Amniotic epithelial cell (primary cell): ENCODE data around the gene SHANK1.

ENCODE experiments used
- DNase-seq: peaks from one replicate; pipeline ENCODE4 v3.0.0-alpha.2; 2010; ENCODE audit warnings: low read depth

The SHANK1 gene

DNA sequence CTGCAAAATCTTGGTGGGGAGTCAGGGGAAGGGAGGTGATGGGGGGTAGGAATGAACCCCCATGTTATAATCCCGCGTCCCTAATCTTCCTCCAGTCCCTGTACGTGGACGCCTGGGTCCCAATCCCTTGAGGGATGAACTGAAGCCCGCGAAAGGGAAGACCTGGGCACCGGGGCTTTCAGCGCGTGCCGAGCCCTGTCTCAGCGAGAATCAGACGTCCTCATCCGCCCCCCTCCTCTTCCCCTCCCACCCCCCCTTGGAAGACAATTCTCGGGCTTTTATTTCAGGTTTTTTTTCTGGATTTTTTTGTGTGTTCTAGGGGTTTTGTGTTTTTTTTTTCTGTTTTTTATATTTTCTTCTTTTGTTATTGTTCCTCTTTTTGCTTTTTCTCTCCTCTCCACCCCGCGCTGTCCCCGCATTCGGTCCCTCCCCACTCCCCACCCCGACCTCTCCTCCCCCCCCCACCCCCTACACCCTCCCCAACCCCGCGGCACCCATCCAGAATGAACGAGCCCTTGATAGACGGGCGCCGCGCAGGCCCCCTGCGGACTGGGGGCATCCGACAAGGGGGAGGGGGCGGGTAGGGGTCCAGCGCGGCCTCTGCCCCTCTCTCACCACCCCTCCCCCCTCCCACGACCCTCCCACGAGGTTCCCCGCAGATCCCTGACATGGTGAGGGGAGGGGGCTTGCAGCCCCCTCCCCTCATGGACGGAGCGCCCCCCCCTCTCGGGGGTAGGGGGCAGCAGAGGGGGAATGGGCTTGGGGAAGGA, 60.1 kb downstream of the SHANK1 start:
- DNase-seq: no peak

DNA sequence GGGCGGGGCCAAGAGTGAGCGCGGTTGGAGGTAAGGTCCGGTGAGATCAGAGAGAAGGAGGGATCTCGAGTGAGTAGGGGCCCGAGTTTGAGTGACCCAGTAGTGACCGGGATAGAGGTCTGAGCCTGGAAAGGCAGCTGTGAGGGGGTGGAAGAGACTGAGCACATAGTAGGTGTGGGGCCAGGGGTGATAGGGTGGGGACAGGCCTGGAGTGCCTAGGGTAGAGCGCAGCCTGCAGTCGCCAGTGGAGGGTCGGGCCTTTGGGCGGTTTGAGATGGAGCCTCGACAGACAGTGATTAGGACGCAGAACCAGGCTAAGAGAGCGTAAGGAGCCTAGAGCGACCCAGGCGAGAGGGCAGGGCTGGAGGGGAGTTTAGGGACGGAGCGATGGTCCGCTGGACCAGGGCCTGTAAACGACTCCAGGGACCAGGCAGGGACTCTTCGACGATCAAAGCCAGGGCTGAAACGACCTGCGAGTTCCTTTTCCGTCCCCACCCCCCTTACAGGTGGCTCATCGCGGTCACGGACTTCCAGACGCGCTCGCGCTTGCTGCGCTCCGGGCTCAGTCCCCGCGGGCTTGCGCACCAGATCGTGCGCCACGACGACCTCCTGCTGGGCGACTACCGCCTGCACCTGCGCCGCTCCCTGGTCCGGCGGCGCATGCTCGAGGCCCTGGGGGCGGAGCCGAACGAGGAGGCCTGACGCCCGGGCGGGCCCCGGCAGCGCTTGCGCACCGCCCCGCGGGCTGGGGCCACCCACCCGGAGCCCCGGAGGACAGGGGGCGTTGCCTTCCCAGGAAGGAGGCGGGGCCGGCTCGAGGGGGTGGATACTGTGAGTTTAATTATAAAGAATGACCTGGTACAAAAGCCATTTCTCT, 60.9 kb downstream of the SHANK1 start:
- peak; percentile 23 for DNase-seq

- DNase-seq: peak; percentile 85
Observed at GRCh38 chr19:50657712-50658440, 61.7 kb downstream of the SHANK1 start.

GRCh38 chr19:50657222-50657669, 62.4 kb downstream of the SHANK1 start:
- DNase-seq: no peak

GRCh38 chr19:50654882-50655281, 64.7 kb downstream of the SHANK1 start:
- DNase-seq: no peak

DNA sequence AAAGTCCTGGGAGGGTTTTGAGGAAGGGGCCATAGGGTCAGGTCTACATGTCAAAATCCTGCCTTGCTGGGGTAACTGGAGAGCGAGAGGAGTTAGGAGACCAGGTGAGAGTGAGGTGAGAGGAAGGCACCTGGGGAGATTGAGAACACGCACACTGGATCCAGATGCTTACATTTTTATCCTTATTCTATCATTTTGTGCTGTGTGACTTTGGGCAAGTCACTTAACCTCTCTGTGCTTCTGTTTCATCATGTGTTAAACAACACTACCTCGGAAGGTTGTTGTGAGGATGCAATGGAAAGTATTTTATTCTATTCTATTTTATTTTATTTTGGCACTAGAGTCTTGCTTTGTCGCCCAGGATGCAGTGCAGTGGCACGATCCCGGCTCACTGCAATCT, 66.9 kb downstream of the SHANK1 start:
- no peak for DNase-seq

- DNase-seq: no peak
Observed at GRCh38 chr19:50651174-50651573, 68.4 kb downstream of the SHANK1 start.

- no peak for DNase-seq
Observed at GRCh38 chr19:50649433-50650391, 69.9 kb downstream of the SHANK1 start, which contains the start of gene C19orf81. Gene C19orf81, plus strand, starts transcription at chr19:50649445. Its CDS starts 0 bp downstream, at chr19:50649445.

DNA sequence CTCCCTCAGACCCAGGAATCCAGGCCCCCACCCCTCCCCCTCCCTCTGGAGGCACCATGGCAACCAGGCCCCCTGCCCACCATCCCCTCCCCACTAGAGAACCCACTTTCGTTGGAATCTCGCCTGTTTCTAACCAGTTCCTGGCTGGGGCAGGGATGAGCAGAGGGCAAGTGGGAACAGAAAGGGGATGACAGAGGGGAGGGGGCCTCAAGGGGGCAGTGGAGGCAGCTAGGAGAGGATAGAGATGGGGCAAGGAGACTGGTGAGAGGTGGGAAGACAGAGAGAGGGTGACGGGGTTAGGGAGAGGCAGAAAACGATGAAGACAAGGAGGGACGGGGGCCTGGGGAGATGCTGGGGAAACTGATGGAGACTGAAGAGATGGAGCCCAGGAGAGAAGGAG, 70.9 kb downstream of the SHANK1 start:
- no peak for DNase-seq

- no peak for DNase-seq
Observed at GRCh38 chr19:50647879-50648615, 71.6 kb downstream of the SHANK1 start.

- peak; percentile 59 for DNase-seq
Observed at GRCh38 chr19:50646074-50646807, 73.4 kb downstream of the SHANK1 start.

GRCh38 chr19:50645107-50645506, 74.5 kb downstream of the SHANK1 start:
- DNase-seq: no peak

DNA sequence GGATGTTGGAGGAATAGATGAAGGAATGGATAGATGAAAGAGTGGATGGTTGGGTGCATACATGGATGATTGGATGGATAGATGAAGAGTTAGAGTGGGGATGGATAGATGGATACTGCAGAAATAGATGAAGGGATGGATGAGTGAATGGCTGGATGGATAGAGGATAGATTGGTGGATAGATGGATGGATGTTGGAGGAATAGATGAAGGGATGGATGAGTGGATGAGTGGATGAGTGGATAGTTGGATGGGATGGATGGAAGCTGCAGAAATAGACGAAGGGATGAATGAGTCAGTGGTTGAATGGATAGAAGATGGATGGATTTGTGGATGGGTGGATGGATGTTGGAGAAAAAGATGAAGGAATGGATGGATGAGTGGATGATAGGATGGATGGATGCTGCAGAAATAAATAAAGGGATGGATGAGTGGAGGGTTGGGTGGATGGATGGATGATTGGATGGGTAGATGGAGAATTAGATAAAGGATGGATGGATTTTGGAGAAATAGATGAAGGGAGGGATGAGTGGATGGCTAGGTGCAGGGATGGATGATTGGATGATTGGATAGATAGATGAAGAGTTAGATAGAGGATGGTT, 75.2 kb downstream of the SHANK1 start:
- no peak for DNase-seq

GRCh38 chr19:50640368-50640767, 79.2 kb downstream of the SHANK1 start:
- DNase-seq: no peak

DNA sequence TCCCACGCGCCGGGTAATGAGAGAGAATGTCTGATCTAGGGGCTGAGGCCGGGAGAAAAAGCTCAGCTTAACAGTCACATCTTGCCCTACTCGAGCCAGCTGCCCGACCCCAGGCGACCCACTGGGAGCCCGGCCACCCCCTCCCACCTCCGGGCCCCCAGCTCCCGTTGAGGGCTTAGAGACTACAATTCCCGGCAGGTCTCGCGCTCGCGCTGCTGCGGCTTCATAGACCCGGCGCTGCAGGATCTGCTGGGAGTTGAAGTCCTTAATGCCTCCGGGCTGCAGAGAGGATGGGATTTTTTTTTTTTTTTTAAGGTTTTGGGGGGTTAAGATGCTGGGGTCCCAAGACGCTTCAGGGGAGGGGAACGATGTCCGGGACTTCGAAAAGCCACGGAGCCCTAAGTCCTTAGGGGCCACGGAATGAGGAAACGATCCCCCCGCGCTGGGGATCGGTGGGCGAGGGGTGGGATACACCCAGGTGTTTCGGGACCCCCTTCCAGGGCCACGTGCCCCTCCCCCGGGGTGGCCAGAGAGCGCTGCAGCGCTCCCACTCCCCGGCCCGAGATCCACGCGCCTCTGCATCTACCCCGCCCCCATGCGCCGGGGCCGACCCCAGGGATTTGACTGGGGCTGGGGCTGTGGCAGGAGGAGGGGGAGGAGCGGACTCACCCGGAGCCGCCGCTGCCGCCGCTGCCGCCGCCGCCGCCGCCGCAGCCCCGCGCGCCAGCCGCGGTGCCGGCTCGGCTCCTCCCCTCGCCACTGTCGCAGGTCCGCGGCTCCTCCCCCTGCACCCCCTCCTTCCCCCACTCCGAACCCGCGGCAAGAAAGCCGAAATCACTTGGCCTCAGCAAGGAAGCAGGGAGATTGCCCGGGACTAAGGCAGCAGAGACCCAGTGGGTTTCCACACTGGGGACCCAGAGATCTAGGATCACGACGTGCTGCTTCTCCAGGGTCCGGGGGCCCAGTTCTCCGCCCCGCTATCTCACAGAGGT, 80.2 kb downstream of the SHANK1 start, which contains the start of gene SYT3:
TSS of gene SYT3 (minus strand) at position 761 of the 992 bp plus-strand sequence. CDS start 2,470 bp downstream, outside the sequence.
- DNase-seq: peak; percentile 2

- DNase-seq: no peak
Observed at GRCh38 chr19:50638600-50638999, 81.0 kb downstream of the SHANK1 start.

DNA sequence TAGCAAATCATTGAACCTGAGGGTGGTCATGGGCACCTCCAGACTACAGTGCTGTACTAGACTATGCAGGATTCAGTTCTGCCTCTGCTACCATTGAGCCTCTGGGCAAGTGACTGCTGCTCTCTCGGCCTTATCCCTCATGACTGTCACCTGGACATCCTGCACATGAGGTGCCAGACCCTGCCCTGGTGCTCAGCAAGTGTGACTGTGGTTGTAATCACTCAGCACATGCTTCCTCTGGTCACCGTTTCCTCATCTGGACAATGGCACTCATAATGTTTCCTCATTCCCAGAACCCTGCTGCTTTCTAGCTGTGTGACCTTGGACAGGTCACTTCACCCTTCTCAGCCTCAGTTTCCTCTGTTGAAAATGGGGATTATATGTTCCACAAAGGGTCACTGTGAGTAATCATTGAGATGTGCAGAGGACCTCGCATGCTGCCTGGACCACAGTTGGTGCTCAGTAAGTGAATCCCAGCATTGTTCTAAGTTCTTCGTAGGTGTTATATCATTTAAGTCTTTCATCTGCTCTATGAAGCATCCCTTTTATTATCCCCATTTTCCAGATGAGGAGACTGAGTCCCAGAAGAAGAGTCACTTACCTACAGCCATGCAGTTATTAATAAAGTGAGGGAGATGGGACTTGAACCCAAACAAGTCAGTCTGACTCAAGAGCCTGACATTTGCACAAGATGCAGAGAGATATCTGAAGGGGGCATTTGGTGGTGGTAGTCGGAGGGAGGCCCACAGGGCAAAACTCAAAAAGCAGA, 83.1 kb downstream of the SHANK1 start:
- DNase-seq: no peak
